HUES6 (cell line): ENCODE measurements around the gene PRSS12.

ENCODE experiments used
- H3K27ac ChIP-seq: 2 replicates; pipeline ENCODE4 v1.7.0; 2013; ENCODE audit warnings: low read depth, mild to moderate bottlenecking, low read length, inconsistent platforms
- H3K27me3 ChIP-seq: 2 replicates; pipeline ENCODE4 v1.6.1; 2013; ENCODE audit warnings: low read length; ENCODE audit not compliant: control insufficient read depth, insufficient read depth
- H3K36me3 ChIP-seq: 2 replicates; pipeline ENCODE4 v1.6.1; 2013; ENCODE audit warnings: low read length; ENCODE audit not compliant: control insufficient read depth, insufficient read depth
- H3K4me1 ChIP-seq: 2 replicates; pipeline ENCODE4 v1.6.1; 2013; ENCODE audit warnings: low read length; ENCODE audit not compliant: control insufficient read depth, insufficient read depth
- H3K4me3 ChIP-seq: 2 replicates; pipeline ENCODE4 v1.5.1; 2013; ENCODE audit warnings: low read depth, low read length
- H3K9ac ChIP-seq: one replicate; pipeline ENCODE4 v1.6.1; 2013; ENCODE audit warnings: mild to moderate bottlenecking, low read length
- H3K9me3 ChIP-seq: 2 replicates; pipeline ENCODE4 v1.6.1; 2013; ENCODE audit warnings: low read depth, low read length; ENCODE audit not compliant: control insufficient read depth, insufficient read depth

Gene PRSS12

DNA sequence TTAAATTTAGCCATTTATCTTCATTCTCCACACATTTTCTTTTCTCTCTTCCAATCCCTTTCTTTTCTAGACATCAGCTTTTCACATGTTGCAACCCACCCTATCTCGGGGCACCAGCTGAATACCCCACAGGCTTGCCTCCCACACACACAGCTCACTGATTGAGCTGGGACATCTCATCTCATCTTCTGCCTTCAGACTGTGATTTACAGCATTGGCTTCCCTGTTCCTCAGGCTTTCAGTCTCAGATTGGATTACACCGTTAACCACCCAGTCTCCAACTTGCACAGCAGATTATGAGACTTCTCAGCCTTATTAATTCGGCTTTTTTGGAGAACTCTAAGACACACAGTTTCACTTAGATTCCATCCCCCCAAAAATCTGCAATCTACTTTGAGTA, 93.7 kb downstream of the PRSS12 start:
- Histone ChIP-seq H3K9me3 (no peaks in the 10 kb centered on the region), H3K9ac (no peak overlapping the region), H3K4me3 (no peak overlapping the region), H3K27ac (no peak overlapping the region), H3K4me1 (no peaks in the 10 kb centered on the region), H3K27me3 (no peaks in the 10 kb centered on the region), H3K36me3 (no peaks in the 10 kb centered on the region)

DNA sequence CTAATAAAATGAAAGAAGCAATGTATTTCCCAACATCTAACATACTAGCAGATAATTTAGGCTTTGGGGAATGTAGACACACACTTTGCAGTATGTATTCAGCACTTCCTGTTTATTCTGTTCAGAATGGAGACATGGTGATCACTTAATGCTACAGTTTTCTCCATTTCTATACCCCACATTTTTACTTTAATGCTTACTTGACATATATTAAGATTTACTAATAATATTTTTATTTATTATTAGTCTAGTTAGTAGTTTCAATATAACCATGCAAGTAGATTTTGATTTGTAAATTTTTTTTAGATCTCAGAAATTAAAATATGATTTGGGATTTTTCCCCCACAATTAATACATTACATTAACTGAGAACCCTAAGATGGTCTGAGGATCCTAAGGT, 98.4 kb downstream of the PRSS12 start:
- Histone ChIP-seq H3K9me3 (no peaks in the 10 kb centered on the region), H3K27ac (no peak overlapping the region), H3K9ac (no peak overlapping the region), H3K4me1 (no peaks in the 10 kb centered on the region), H3K36me3 (no peaks in the 10 kb centered on the region), H3K4me3 (no peak overlapping the region), H3K27me3 (no peaks in the 10 kb centered on the region)

- no peak overlapping the region for H3K9ac ChIP-seq
- no peaks in the 10 kb centered on the region for H3K4me1 ChIP-seq
- H3K36me3 ChIP-seq, result no peaks in the 10 kb centered on the region
- no peaks in the 10 kb centered on the region for H3K9me3 ChIP-seq
- H3K4me3 ChIP-seq, result no peak overlapping the region
- no peaks in the 10 kb centered on the region for H3K27me3 ChIP-seq
- no peak overlapping the region for H3K27ac ChIP-seq
These were observed 102.9 kb downstream of the PRSS12 start for GRCh38 chr4:118249890-118250289.

DNA sequence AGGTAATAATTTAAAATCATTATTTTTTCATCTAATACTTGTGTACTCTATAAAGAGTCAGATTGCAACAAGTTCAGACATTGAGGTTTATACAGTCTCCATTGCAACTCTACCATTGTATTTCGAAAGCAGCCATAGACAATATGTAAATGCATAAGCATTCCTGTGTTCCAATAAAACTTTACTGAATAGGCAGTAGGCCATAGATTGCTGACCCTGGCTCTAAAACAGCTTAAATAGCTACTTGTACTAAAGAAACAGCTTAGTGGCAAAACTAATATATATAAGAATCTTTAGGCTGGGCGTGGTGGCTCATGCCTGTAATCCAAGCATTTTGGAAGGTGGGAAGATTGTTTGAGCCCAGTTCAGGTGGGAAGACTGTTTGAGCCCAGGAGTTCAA, 115.3 kb downstream of the PRSS12 start:
- Histone ChIP-seq H3K36me3 (no peaks in the 10 kb centered on the region), H3K9me3 (no peaks in the 10 kb centered on the region), H3K27me3 (no peaks in the 10 kb centered on the region), H3K27ac (no peak overlapping the region), H3K4me3 (no peak overlapping the region), H3K4me1 (no peaks in the 10 kb centered on the region), H3K9ac (no peak overlapping the region)

GRCh38 chr4:118235566-118236120, 117.2 kb downstream of the PRSS12 start:
- no peak overlapping the region for H3K9ac ChIP-seq
- H3K27me3 ChIP-seq, result no peaks in the 10 kb centered on the region
- H3K27ac ChIP-seq, result no peak overlapping the region
- no peak overlapping the region for H3K4me3 ChIP-seq
- H3K9me3 ChIP-seq, result no peaks in the 10 kb centered on the region
- no peaks in the 10 kb centered on the region for H3K36me3 ChIP-seq
- H3K4me1 ChIP-seq, result no peaks in the 10 kb centered on the region
